GM12878 (cell line): ENCODE data around the gene LRP1B. TPM values are rescaled to one million over a fixed set of nuclear protein-coding genes. Genes with fewer than 3 reads are reported as not detected.

ENCODE experiments used
- ATAC-seq: fragments of 200-7000 bp; cut with Tn5 transposase; 3 replicates; pipeline ENCODE4 v1.9.1; 2020; ENCODE audit warnings: mild to moderate bottlenecking, moderate library complexity
- BruUV-seq: library from RNA; stranded (reverse); fragments of 400-500 nt; replicated peaks from 2 replicates; lab custom pipeline; 2021; lab: Mats Ljungman, UMichigan
- CTCF ChIA-PET: fragments of 300-600 bp; sonication (Branson Sonifier 250); formaldehyde crosslinking; extraction: SDS; loops from one replicate; lab custom pipeline; 2021; ENCODE audit warnings: inconsistent platforms; lab: Yijun Ruan, JAX
- POLR2A ChIA-PET: fragments of 350-600 bp; formaldehyde crosslinking; extraction: SDS; loops from one replicate; lab custom pipeline; 2021; ENCODE audit warnings: inconsistent platforms; lab: Charles Lee
- RAD21 ChIA-PET: fragments of 300-600 bp; sonication (Branson Sonifier 250); formaldehyde crosslinking; loops from one replicate; lab custom pipeline; 2023; ENCODE audit warnings: antibody characterized with exemption; ENCODE audit not compliant: unreplicated experiment; lab: Charles Lee
- SMC1A ChIA-PET: fragments of 300-600 bp; sonication (Branson Sonifier 250); formaldehyde crosslinking; loops from one replicate; lab custom pipeline; 2023; ENCODE audit not compliant: unreplicated experiment, uncharacterized antibody; lab: Charles Lee
- DNase-seq: peaks from one replicate; pipeline ENCODE4 v3.0.0-alpha.2; 2011; ENCODE audit warnings: low read depth, low spot score
- FAIRE-seq: peaks from 3 replicates; lab custom pipeline; 2011; peaks lifted over from hg19 to GRCh38; lab: Jason Lieb, UNC
- H2AFZ ChIP-seq: 2 replicates; pipeline ENCODE4 v1.6.0; 2011; ENCODE audit warnings: low read depth, low read length, control low read depth; ENCODE audit not compliant: control insufficient read depth
- H3K27ac ChIP-seq: 2 replicates; pipeline ENCODE4 v1.5.1; 2011; ENCODE audit warnings: control low read depth; ENCODE audit not compliant: control insufficient read depth, insufficient read depth
- H3K27me3 ChIP-seq, 2 experiments: replicated peaks in 1 of 2; 2 replicates each; pipeline versions ENCODE4 v1.6.0 to v1.6.1; 2011; ENCODE audit warnings: low read length in 1 of 2; ENCODE audit not compliant: control insufficient read depth in 2 of 2, insufficient read depth in 2 of 2
- H3K36me3 ChIP-seq, 2 experiments: 2 replicates each; pipeline ENCODE4 v1.5.1; 2011; ENCODE audit warnings: low read length in 1 of 2; ENCODE audit not compliant: control insufficient read depth in 2 of 2, insufficient read depth in 2 of 2
- H3K4me1 ChIP-seq: 2 replicates; pipeline ENCODE4 v1.6.1; 2011; ENCODE audit warnings: mild to moderate bottlenecking, low read length, moderate library complexity, mixed read lengths; ENCODE audit not compliant: control insufficient read depth, insufficient read depth
- H3K4me2 ChIP-seq: 2 replicates; pipeline ENCODE4 v1.6.0; 2011; ENCODE audit warnings: control low read depth; ENCODE audit not compliant: control insufficient read depth, insufficient read depth
- H3K4me3 ChIP-seq: fragments of 200-600 bp; sonication (generic); 2 replicates; pipeline ENCODE4 v1.5.1; 2016
- H3K79me2 ChIP-seq: 2 replicates; pipeline ENCODE4 v1.6.0; 2011; ENCODE audit warnings: low read length; ENCODE audit not compliant: control insufficient read depth, insufficient read depth
- H3K9ac ChIP-seq: 2 replicates; pipeline ENCODE4 v1.8.0; 2011; ENCODE audit warnings: low read length, control low read depth, mixed read lengths; ENCODE audit not compliant: control insufficient read depth, insufficient read depth
- H3K9me3 ChIP-seq: replicated peaks from 3 replicates; pipeline ENCODE4 v1.5.1; 2011; ENCODE audit warnings: mild to moderate bottlenecking, low read length; ENCODE audit not compliant: control insufficient read depth, insufficient read depth
- H4K20me1 ChIP-seq: 2 replicates; pipeline ENCODE4 v1.6.0; 2011; ENCODE audit not compliant: control insufficient read depth, insufficient read depth
- ATF2 ChIP-seq: IDR thresholded peaks from 2 replicates; pipeline ENCODE4 v1.6.1; 2012; ENCODE audit warnings: low read length, inconsistent platforms
- CREB1 ChIP-seq: IDR thresholded peaks from 2 replicates; pipeline ENCODE4 v1.6.1; 2012; ENCODE audit warnings: low read depth, mild to moderate bottlenecking, inconsistent platforms
- JUNB ChIP-seq: IDR thresholded peaks from 2 replicates; pipeline ENCODE4 v1.6.1; 2016; ENCODE audit warnings: antibody characterized with exemption, mild to moderate bottlenecking
- SMARCA5 ChIP-seq: fragments of 450-650 bp; IDR thresholded peaks from 2 replicates; pipeline ENCODE4 v1.6.1; 2017; ENCODE audit warnings: mild to moderate bottlenecking
- SREBF2 ChIP-seq: IDR thresholded peaks from 2 replicates; pipeline ENCODE4 v1.6.1; 2012; ENCODE audit warnings: mild to moderate bottlenecking, low read length
- ZNF384 ChIP-seq: IDR thresholded peaks from 2 replicates; pipeline ENCODE4 v1.6.1; 2012; ENCODE audit warnings: low read depth, mild to moderate bottlenecking, low read length, improper control_type of control experiment, borderline replicate concordance
- WGBS: methylation state at CpG from one replicate; pipeline ENCODE4 v1.1.6; 2016; ENCODE audit warnings: low lambda C conversion rate; ENCODE audit not compliant: insufficient replicate concordance, insufficient coverage; ENCODE audit errors: missing lambda C conversion rate; 5-methylcytosine and 5-hydroxymethylcytosine counted together
- in situ Hi-C: fragments of 300-500 bp; cut with MboI; formaldehyde crosslinking; loops from 9 replicates; pipeline ENCODE4 v1.14.3; 2018; ENCODE audit warnings: mixed read lengths
- intact Hi-C: fragments of 100-400 bp; cut with micrococcal nuclease; formaldehyde crosslinking; loops from one replicate; pipeline ENCODE4 v1.14.2; 2022; ENCODE audit not compliant: unreplicated experiment
- polyA plus RNA-seq, 11 experiments: library from polyadenylated mRNA; depleted of rRNA in 4 of 11; unstranded in 6 of 11; stranded (reverse) in 5 of 11; fragments of >200 nt; fragmentation: Nextera tagmentation in 4 of 11; fragmentation: Illumina TruSeq in 1 of 11; extraction: Ambion mirVana in 4 of 11; extraction: Trizol in 1 of 11; gene quantifications; 1 replicate in 1 of 11; 2 replicates in 10 of 11; pipeline versions ENCODE4 v1.2.1 to v1.2.3, GENCODE V29; 2011 to 2016; ENCODE audit warnings: inconsistent platforms in 2 of 11, missing spikeins in 2 of 11, low read depth in 1 of 11
- total RNA-seq, 4 experiments: library from RNA; depleted of rRNA in 3 of 4; stranded (reverse); fragments of >200 nt in 3 of 4; fragmentation: Illumina TruSeq in 1 of 4; extraction: Trizol in 1 of 4; gene quantifications; 2 replicates each; pipeline versions ENCODE4 v1.2.1 to v1.2.3, GENCODE V29; 2013 to 2021

Gene LRP1B
- total and polyA plus RNA-seq, 10 of the 15 experiments (the other 5 are each of a cell fraction or from before 2014, with no cell fraction given), result under 0.01 to 0.06 (median 0.03) TPM; not detected in 5

GRCh38 chr2:141523199-141523598, 607.6 kb downstream of the LRP1B start (continued):
- TF ChIP-seq ATF2, result peak; percentile 83
- TF ChIP-seq JUNB, result peak; percentile 94

- no peak overlapping the region for H3K9ac ChIP-seq
- peaks cover 3% of the 10 kb centered on the region; the same call in 1 of the 2 replicates for H3K4me1 ChIP-seq
- no peak for FAIRE-seq
- ChIA-PET CTCF (no interaction called here), SMC1A (no interaction called here), RAD21 (no interaction called here), POLR2A (no interaction called here)
- H3K9me3 ChIP-seq, result no peaks in the 10 kb centered on the region
- 0% methylated on average over 1 of the region's 1 CpG for WGBS
- no peaks in the 10 kb centered on the region for H3K36me3 ChIP-seq
- H3K79me2 ChIP-seq, result no peaks in the 10 kb centered on the region
- no peaks in the 10 kb centered on the region for H4K20me1 ChIP-seq
- H3K27ac ChIP-seq, result no peak overlapping the region; the same call in 1 of the 2 replicates
- H3K27me3 ChIP-seq, result no peaks in the 10 kb centered on the region
- no TSS peak for BruUV-seq
- no peak for DNase-seq
- H3K4me2 ChIP-seq, result no peak overlapping the region; the same call in 1 of the 2 replicates
- intact Hi-C loops (no loop called here), in situ Hi-C loops (no loop called here)
- H3K4me3 ChIP-seq, result no peak overlapping the region
- no peak for TF ChIP-seq SMARCA5
- TF ChIP-seq ZNF384, result no peak
- no peak for TF ChIP-seq SREBF2
- 0 out of 2 replicates have a peak, but pooled peaks have one; percentile 13 for TF ChIP-seq CREB1
- TF ChIP-seq ATF2, result no peak
- ATAC-seq, result no peak
- no peak overlapping the region for H2AFZ ChIP-seq
Observed at GRCh38 chr2:141522702-141523101, 608.1 kb downstream of the LRP1B start.
